PC-9 (cell line): ENCODE results near the gene MRPS33. TPM values are rescaled to one million over a fixed set of nuclear protein-coding genes. Genes with fewer than 3 reads are reported as not detected.
A peak's percentile ranks its signal among the peaks of the same experiment; 100 is the strongest.
"Not testable (repeated sequence)": the region's sequence is repeated elsewhere in the genome, so short reads cannot be mapped to it uniquely, and the experiment has no call there.

Experiments used
- BruUV-seq: library from RNA; stranded (reverse); fragments of 400-500 nt; replicated peaks from 2 replicates; lab custom pipeline; 2021; lab: Mats Ljungman, UMichigan
- CTCF ChIA-PET: fragments of 300-600 bp; sonication (Branson Sonifier 250); formaldehyde crosslinking; loops from one replicate; lab custom pipeline; 2022; ENCODE audit warnings: antibody characterized with exemption; lab: Charles Lee
- POLR2A ChIA-PET: fragments of 300-600 bp; sonication (Branson Sonifier 250); formaldehyde crosslinking; loops from one replicate; lab custom pipeline; 2022; ENCODE audit warnings: antibody characterized with exemption; ENCODE audit not compliant: unreplicated experiment; lab: Charles Lee
- DNase-seq, 2 experiments: peaks; one replicate each; pipeline versions ENCODE4 v3.0.0 to v3.0.0-alpha.2; 2015 to 2022; ENCODE audit warnings: mixed read lengths in 1 of 2
- H2AFZ ChIP-seq: fragments of 200-600 bp; sonication (generic); 2 replicates; pipeline ENCODE4 v1.8.1; 2017; ENCODE audit warnings: antibody characterized with exemption
- H3F3A ChIP-seq: fragments of 200-600 bp; sonication (generic); 2 replicates; pipeline ENCODE4 v1.8.1; 2017; ENCODE audit warnings: antibody characterized with exemption, mild to moderate bottlenecking, low read depth; ENCODE audit not compliant: insufficient read depth
- H3K27ac ChIP-seq: fragments of 200-600 bp; sonication (generic); 2 replicates; pipeline ENCODE4 v1.6.1; 2016; ENCODE audit warnings: mixed run types
- H3K27me3 ChIP-seq: fragments of 200-600 bp; sonication (generic); 2 replicates; pipeline ENCODE4 v1.6.1; 2016; ENCODE audit warnings: low read depth, mixed run types; ENCODE audit not compliant: insufficient read depth
- H3K36me3 ChIP-seq: fragments of 200-600 bp; sonication (generic); 2 replicates; pipeline ENCODE4 v1.6.1; 2016; ENCODE audit warnings: low read depth, mixed run types
- H3K4me1 ChIP-seq: fragments of 200-600 bp; sonication (generic); replicated peaks from 2 replicates; pipeline ENCODE4 v1.6.1; 2016; ENCODE audit warnings: mixed run types; ENCODE audit not compliant: insufficient read depth
- H3K4me2 ChIP-seq: fragments of 200-600 bp; sonication (generic); 2 replicates; pipeline ENCODE4 v1.6.1; 2017; ENCODE audit warnings: mixed run types
- H3K4me3 ChIP-seq: fragments of 200-600 bp; sonication (generic); 2 replicates; pipeline ENCODE4 v1.6.1; 2016; ENCODE audit warnings: mixed run types
- H3K79me2 ChIP-seq: fragments of 200-600 bp; sonication (generic); 2 replicates; pipeline ENCODE4 v1.6.1; 2017; ENCODE audit warnings: low read depth, mixed run types
- H3K9me2 ChIP-seq: fragments of 200-600 bp; sonication (generic); 2 replicates; pipeline ENCODE4 v1.8.1; 2017; ENCODE audit warnings: mild to moderate bottlenecking; ENCODE audit not compliant: insufficient read depth
- H3K9me3 ChIP-seq: fragments of 200-600 bp; sonication (generic); 2 replicates; pipeline ENCODE4 v1.8.1; 2016; ENCODE audit warnings: low read depth; ENCODE audit not compliant: insufficient read depth
- H4K20me1 ChIP-seq: fragments of 200-600 bp; sonication (generic); 2 replicates; pipeline ENCODE4 v1.8.1; 2017; ENCODE audit not compliant: insufficient read depth
- CTCF ChIP-seq: fragments of 200-600 bp; sonication (generic); conservative IDR thresholded peaks from 2 replicates; pipeline ENCODE4 v1.6.1; 2017; ENCODE audit warnings: mixed run types, antibody characterized with exemption, mild to moderate bottlenecking, moderate library complexity
- EZH2 ChIP-seq: fragments of 200-600 bp; sonication (generic); IDR thresholded peaks from 2 replicates; pipeline ENCODE4 v1.8.0; 2017; ENCODE audit warnings: antibody characterized with exemption, low read depth
- intact Hi-C: fragments of 100-400 bp; cut with micrococcal nuclease; formaldehyde crosslinking; loops from one replicate; pipeline ENCODE4 v1.10.0; 2022; ENCODE audit not compliant: unreplicated experiment
- total RNA-seq: library from RNA; stranded (reverse); gene quantifications from 2 replicates; pipeline ENCODE4 v1.2.3, GENCODE V29; 2021

MRPS33 gene
- total RNA-seq, 1 experiment from 2014 or later: 84.4 TPM

- Histone ChIP-seq H3K9me3 (no peaks in the 10 kb centered on the region), H3F3A (no peaks in the 10 kb centered on the region), H3K27me3 (peaks cover 21% of the 10 kb centered on the region), H3K4me2 (no peak overlapping the region), H3K27ac (no peak overlapping the region), H3K79me2 (no peaks in the 10 kb centered on the region), H4K20me1 (no peaks in the 10 kb centered on the region), H3K36me3 (no peaks in the 10 kb centered on the region), H3K4me3 (no peak overlapping the region), H3K4me1 (0 out of 2 replicates have a peak, but pooled peaks cover 7% of the 10 kb centered on the region), H2AFZ (no peak overlapping the region), H3K9me2 (no peaks in the 10 kb centered on the region)
- CTCF ChIA-PET: no interaction called here
- POLR2A ChIA-PET: no interaction called here
- no peak for DNase-seq
- intact Hi-C loops: no loop called here
- no TSS peak for BruUV-seq
- TF ChIP-seq CTCF (no peak), EZH2 (no peak)
Measured at GRCh38 chr7:141043616-141044015, 28.9 kb upstream of the MRPS33 start.

GRCh38 chr7:141042222-141043193 is 27.8 kb upstream of the MRPS33 start:
- no peaks in the 10 kb centered on the region for H3K36me3 ChIP-seq
- TF ChIP-seq CTCF (no peak), EZH2 (no peak)
- H3K9me2 ChIP-seq: no peaks in the 10 kb centered on the region
- H3K4me2 ChIP-seq: peak overlapping the region; percentile 4; the same call in 1 of the 2 replicates
- no peaks in the 10 kb centered on the region for H3K9me3 ChIP-seq
- peaks cover 21% of the 10 kb centered on the region for H3K27me3 ChIP-seq
- no peaks in the 10 kb centered on the region for H4K20me1 ChIP-seq
- peak overlapping the region; percentile 28; the same call in 1 of the 2 replicates for H2AFZ ChIP-seq
- intact Hi-C loops: no loop called here
- H3K79me2 ChIP-seq: no peaks in the 10 kb centered on the region
- POLR2A ChIA-PET: no interaction called here
- 0 out of 2 replicates have a peak, but pooled peaks cover 7% of the 10 kb centered on the region for H3K4me1 ChIP-seq
- DNase-seq: peak in 1 of 2 experiments; percentile 70
- CTCF ChIA-PET: interaction anchor here (0.6 kb wide), 1 partner anchor 11 kb away, joined by 5 read pairs; no protein-coding TSS in a partner anchor
- no peak overlapping the region for H3K27ac ChIP-seq
- no peak overlapping the region for H3K4me3 ChIP-seq
- H3F3A ChIP-seq: no peaks in the 10 kb centered on the region
- no TSS peak for BruUV-seq

GRCh38 chr7:141039376-141039775 is 24.6 kb upstream of the MRPS33 start:
- Histone ChIP-seq H3K79me2 (no peaks in the 10 kb centered on the region), H3K4me1 (0 out of 2 replicates have a peak, but pooled peaks cover 7% of the 10 kb centered on the region), H3K9me3 (no peaks in the 10 kb centered on the region), H3K4me3 (no peak overlapping the region), H3F3A (no peaks in the 10 kb centered on the region), H2AFZ (no peak overlapping the region), H3K4me2 (no peak overlapping the region), H3K9me2 (no peaks in the 10 kb centered on the region), H4K20me1 (no peaks in the 10 kb centered on the region), H3K36me3 (no peaks in the 10 kb centered on the region), H3K27me3 (0 out of 2 replicates have a peak, but pooled peaks cover 4% of the 10 kb centered on the region), H3K27ac (no peak overlapping the region)
- BruUV-seq: no TSS peak
- DNase-seq: no peak
- POLR2A ChIA-PET: no interaction called here
- CTCF ChIA-PET: interaction anchor here (0.6 kb wide), 1 partner anchor 860 kb away, joined by 4 read pairs; no protein-coding TSS in a partner anchor
- TF ChIP-seq CTCF (no peak), EZH2 (no peak)
- intact Hi-C loops: no loop called here

- CTCF ChIA-PET, H3K36me3 ChIP-seq, H3K27me3 ChIP-seq, intact Hi-C loops, H3K9me2 ChIP-seq, H3K4me1 ChIP-seq, H3K4me2 ChIP-seq, H3K9me3 ChIP-seq, H3K27ac ChIP-seq, DNase-seq, POLR2A ChIA-PET, H3K79me2 ChIP-seq, H3F3A ChIP-seq, BruUV-seq, H3K4me3 ChIP-seq, H2AFZ ChIP-seq, H4K20me1 ChIP-seq: not testable (repeated sequence)
Measured at GRCh38 chr7:141038100-141038499, 23.3 kb upstream of the MRPS33 start.
